ENCODE results near the gene DOCK4.

- TF ChIP-seq CTCF (IDR thresholded peaks at IDR 0.05; ENCODE audit: low read depth, low read length, missing input control) (peak; percentile 80), YY1 (IDR thresholded peaks at IDR 0.05) (no peak), SP1 (IDR thresholded peaks at IDR 0.05) (no peak), EGR1 (IDR thresholded peaks at IDR 0.05; ENCODE audit: low read depth in 2 of 2) (no peak), MAX (IDR thresholded peaks at IDR 0.05) (no peak), FOXA1 (IDR thresholded peaks at IDR 0.05) (no peak), RXRA (IDR thresholded peaks at IDR 0.05) (no peak)
These were observed 470.3 kb downstream of the DOCK4 start for GRCh38 chr7:111735661-111736551.

Data from liver (tissue), 3 donors.